A673 (cell line): ENCODE results near the gene NTNG2. TPM values are rescaled to one million over a fixed set of nuclear protein-coding genes. Genes with fewer than 3 reads are reported as not detected.

Experiments
- BruUV-seq: library from RNA; stranded (reverse); fragments of 400-500 nt; replicated peaks from 2 replicates; lab custom pipeline; 2021; lab: Mats Ljungman, UMichigan
- CTCF ChIA-PET: fragments of 300-600 bp; sonication (Branson Sonifier 250); formaldehyde crosslinking; loops from one replicate; lab custom pipeline; 2022; ENCODE audit warnings: antibody characterized with exemption; lab: Charles Lee
- POLR2A ChIA-PET: fragments of 300-600 bp; sonication (Branson Sonifier 250); formaldehyde crosslinking; loops from one replicate; lab custom pipeline; 2022; ENCODE audit warnings: antibody characterized with exemption; ENCODE audit not compliant: low non-redundant PET; lab: Charles Lee
- DNase-seq: peaks from one replicate; pipeline ENCODE4 v3.0.0-alpha.2; 2015; ENCODE audit warnings: low spot score
- H3K27ac ChIP-seq: fragments of 200-600 bp; sonication (generic); 2 replicates; pipeline ENCODE4 v1.5.1; 2016; ENCODE audit warnings: mixed run types, low read depth, mild to moderate bottlenecking, mixed read lengths, antibody characterized with exemption, low read length; ENCODE audit not compliant: poor library complexity, severe bottlenecking
- H3K27me3 ChIP-seq: fragments of 200-600 bp; sonication (generic); replicated peaks from 2 replicates; pipeline ENCODE4 v1.6.1; 2017; ENCODE audit warnings: mixed run types, low read depth, mild to moderate bottlenecking, mixed read lengths, antibody characterized with exemption, low read length; ENCODE audit not compliant: insufficient read depth, poor library complexity
- H3K36me3 ChIP-seq: fragments of 200-600 bp; sonication (generic); 2 replicates; pipeline ENCODE4 v1.6.1; 2016; ENCODE audit warnings: mixed run types, mild to moderate bottlenecking, mixed read lengths, antibody characterized with exemption, low read length; ENCODE audit not compliant: insufficient read depth, poor library complexity, severe bottlenecking
- H3K4me1 ChIP-seq: fragments of 200-600 bp; sonication (generic); 2 replicates; pipeline ENCODE4 v1.6.1; 2017; ENCODE audit warnings: mixed run types, mild to moderate bottlenecking, mixed read lengths, antibody characterized with exemption, low read length; ENCODE audit not compliant: insufficient read depth, poor library complexity, severe bottlenecking
- H3K4me3 ChIP-seq: fragments of 200-600 bp; sonication (generic); 2 replicates; pipeline ENCODE4 v1.5.1; 2016; ENCODE audit warnings: low read depth, mixed run types, mild to moderate bottlenecking, mixed read lengths, low read length; ENCODE audit not compliant: poor library complexity, severe bottlenecking
- H3K9me3 ChIP-seq: fragments of 200-600 bp; sonication (generic); 2 replicates; pipeline ENCODE4 v1.6.1; 2016; ENCODE audit warnings: mixed run types, low read depth, mild to moderate bottlenecking, mixed read lengths, antibody characterized with exemption, low read length; ENCODE audit not compliant: poor library complexity, severe bottlenecking
- EZH2 ChIP-seq: fragments of 200-600 bp; sonication (generic); IDR thresholded peaks from 2 replicates; pipeline ENCODE4 v1.6.1; 2017; ENCODE audit warnings: borderline replicate concordance, low read depth, mild to moderate bottlenecking, mixed read lengths, antibody characterized with exemption, low read length; ENCODE audit not compliant: poor library complexity, severe bottlenecking
- intact Hi-C: fragments of 100-400 bp; cut with micrococcal nuclease; formaldehyde crosslinking; loops from one replicate; pipeline ENCODE4 v1.10.0; 2022; ENCODE audit not compliant: unreplicated experiment
- total RNA-seq: library from RNA; stranded (reverse); gene quantifications from 2 replicates; pipeline ENCODE4 v1.2.3, GENCODE V29; 2021
- TF ChIP-seq, protein P1 (sequence below): fragments of 300-800, 200-600 bp; sonication (generic); conservative IDR thresholded peaks from 2 replicates; pipeline ENCODE4 v1.5.1; 2017; ENCODE audit warnings: low read depth, mild to moderate bottlenecking, antibody characterized with exemption, low read length, moderate library complexity, mixed read lengths

NTNG2 gene
- total RNA-seq, 1 experiment from 2014 or later: 1.5 TPM

GRCh38 chr9:132201139-132201538, 39.3 kb downstream of the NTNG2 start:
- Histone ChIP-seq H3K27me3 (no peaks in the 10 kb centered on the region), H3K4me1 (no peaks in the 10 kb centered on the region), H3K4me3 (no peak overlapping the region), H3K27ac (no peak overlapping the region), H3K9me3 (no peaks in the 10 kb centered on the region), H3K36me3 (no peaks in the 10 kb centered on the region)
- ChIA-PET POLR2A (no interaction called here), CTCF (no interaction called here)
- no TSS peak for BruUV-seq
- intact Hi-C loops: no loop called here
- DNase-seq: no peak
- TF ChIP-seq, protein P1, sequence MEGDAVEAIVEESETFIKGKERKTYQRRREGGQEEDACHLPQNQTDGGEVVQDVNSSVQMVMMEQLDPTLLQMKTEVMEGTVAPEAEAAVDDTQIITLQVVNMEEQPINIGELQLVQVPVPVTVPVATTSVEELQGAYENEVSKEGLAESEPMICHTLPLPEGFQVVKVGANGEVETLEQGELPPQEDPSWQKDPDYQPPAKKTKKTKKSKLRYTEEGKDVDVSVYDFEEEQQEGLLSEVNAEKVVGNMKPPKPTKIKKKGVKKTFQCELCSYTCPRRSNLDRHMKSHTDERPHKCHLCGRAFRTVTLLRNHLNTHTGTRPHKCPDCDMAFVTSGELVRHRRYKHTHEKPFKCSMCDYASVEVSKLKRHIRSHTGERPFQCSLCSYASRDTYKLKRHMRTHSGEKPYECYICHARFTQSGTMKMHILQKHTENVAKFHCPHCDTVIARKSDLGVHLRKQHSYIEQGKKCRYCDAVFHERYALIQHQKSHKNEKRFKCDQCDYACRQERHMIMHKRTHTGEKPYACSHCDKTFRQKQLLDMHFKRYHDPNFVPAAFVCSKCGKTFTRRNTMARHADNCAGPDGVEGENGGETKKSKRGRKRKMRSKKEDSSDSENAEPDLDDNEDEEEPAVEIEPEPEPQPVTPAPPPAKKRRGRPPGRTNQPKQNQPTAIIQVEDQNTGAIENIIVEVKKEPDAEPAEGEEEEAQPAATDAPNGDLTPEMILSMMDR: no peak
- TF ChIP-seq EZH2: no peak

- intact Hi-C loops: no loop called here
- DNase-seq: no peak
- no peaks in the 10 kb centered on the region for H3K27me3 ChIP-seq
- TF ChIP-seq, protein P1: peak; percentile 46; the same call in 1 of the 2 replicates
- TF ChIP-seq EZH2: no peak
- BruUV-seq: no TSS peak
- H3K27ac ChIP-seq: no peak overlapping the region
- H3K4me1 ChIP-seq: no peaks in the 10 kb centered on the region
- POLR2A ChIA-PET: no interaction called here
- no peaks in the 10 kb centered on the region for H3K9me3 ChIP-seq
- no peaks in the 10 kb centered on the region for H3K36me3 ChIP-seq
- no peak overlapping the region for H3K4me3 ChIP-seq
- CTCF ChIA-PET: interaction anchor here (0.5 to 1.3 kb wide), 3 partner anchors 12 to 412 kb away, joined by 3 to 7 read pairs (median 3); no protein-coding TSS in a partner anchor
Measured at GRCh38 chr9:132201780-132202703, 40.2 kb downstream of the NTNG2 start.

DNA sequence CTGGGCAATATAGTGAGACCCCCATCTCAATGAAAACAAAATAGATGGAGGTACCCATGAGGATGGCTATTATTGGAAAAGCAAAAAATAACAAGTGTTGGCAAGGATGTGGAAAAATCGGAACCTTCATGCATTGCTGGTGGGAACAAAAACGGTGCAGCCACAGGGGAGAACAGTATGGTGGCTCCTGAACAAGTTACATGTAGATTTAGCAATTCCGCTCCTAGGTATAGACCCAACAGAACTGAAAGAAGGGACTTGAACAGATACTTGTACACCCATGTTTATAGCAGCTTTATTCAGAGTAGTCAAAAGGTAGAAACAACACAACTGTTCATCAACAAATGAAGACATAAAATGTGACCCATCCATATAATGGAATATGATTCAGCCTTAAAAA, 43.0 kb downstream of the NTNG2 start:
- intact Hi-C loops: no loop called here
- ChIA-PET CTCF (no interaction called here), POLR2A (interaction anchor here (0.6 to 0.7 kb wide), 2 partner anchors 164 to 1461 kb away, joined by 3 to 6 read pairs; no protein-coding TSS in a partner anchor)
- Histone ChIP-seq H3K4me3 (no peak overlapping the region), H3K9me3 (no peaks in the 10 kb centered on the region), H3K27me3 (no peaks in the 10 kb centered on the region), H3K27ac (no peak overlapping the region), H3K4me1 (no peaks in the 10 kb centered on the region), H3K36me3 (no peaks in the 10 kb centered on the region)
- no TSS peak for BruUV-seq
- no peak for DNase-seq
- TF ChIP-seq, protein P1: no peak
- no peak for TF ChIP-seq EZH2
